ENCODE results near the gene KANSL3. TPM values are rescaled to one million over a fixed set of nuclear protein-coding genes. Genes with fewer than 3 reads are reported as not detected.

The KANSL3 gene
- total RNA-seq, 4 donors from 2014 or later, result 20.1 to 39.6 (median 36.0) TPM

DNA sequence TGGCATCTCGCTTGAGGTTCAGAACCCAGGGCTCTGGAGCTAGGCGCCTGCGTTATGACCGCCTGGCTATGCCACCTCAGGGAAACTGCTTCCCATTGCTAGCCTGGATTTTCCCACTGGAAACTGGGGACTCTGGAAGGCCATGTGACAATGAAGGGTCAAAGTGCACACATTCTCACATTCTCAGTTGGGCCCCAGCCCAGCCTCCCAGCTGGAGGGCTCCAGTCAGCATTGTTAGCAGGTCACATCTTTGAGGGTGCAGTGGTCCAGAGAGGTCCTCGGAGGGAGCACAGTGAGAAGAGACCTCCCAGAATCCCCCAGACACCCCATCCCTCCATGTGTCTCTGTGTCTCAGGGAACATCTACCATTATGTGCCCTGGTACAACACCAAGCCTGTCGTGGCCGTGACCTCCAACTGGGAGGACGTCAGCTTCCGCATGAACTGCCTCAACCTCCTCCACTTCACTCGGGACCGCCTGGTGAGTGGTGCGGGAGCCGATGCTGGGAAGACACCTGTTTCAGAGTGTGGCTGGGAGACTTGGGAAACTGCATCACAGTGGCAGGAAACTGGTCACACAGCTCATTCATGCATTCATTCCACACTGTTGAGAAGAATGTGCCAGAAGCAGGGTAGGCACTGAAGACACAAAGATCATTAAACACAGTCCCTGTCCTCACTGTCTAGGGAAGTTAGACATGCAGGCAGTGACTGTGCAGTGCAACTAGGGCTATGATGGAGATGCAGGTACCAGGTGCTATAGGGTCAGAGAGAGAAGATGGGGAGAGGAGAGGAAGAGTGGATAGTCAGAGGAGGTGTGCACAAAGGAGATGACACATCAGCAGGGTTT lies 46.1 kb upstream of the KANSL3 start:
- TF ChIP-seq POLR2A (IDR thresholded peaks at IDR 0.05), result no peak
- TF ChIP-seq, protein P1, sequence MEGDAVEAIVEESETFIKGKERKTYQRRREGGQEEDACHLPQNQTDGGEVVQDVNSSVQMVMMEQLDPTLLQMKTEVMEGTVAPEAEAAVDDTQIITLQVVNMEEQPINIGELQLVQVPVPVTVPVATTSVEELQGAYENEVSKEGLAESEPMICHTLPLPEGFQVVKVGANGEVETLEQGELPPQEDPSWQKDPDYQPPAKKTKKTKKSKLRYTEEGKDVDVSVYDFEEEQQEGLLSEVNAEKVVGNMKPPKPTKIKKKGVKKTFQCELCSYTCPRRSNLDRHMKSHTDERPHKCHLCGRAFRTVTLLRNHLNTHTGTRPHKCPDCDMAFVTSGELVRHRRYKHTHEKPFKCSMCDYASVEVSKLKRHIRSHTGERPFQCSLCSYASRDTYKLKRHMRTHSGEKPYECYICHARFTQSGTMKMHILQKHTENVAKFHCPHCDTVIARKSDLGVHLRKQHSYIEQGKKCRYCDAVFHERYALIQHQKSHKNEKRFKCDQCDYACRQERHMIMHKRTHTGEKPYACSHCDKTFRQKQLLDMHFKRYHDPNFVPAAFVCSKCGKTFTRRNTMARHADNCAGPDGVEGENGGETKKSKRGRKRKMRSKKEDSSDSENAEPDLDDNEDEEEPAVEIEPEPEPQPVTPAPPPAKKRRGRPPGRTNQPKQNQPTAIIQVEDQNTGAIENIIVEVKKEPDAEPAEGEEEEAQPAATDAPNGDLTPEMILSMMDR (IDR thresholded peaks at IDR 0.05), result no peak
- no peak for DNase-seq (ENCODE audit: low spot score in 2 of 2)
- H3K4me3 ChIP-seq (ENCODE audit: low read depth, poor library complexity, severe bottlenecking), result no peak overlapping the region
- intact Hi-C loops (cut with DNase I; ENCODE audit: low total_unique reads), result no loop called here
- WGBS, 2 donors, result 90 to 97% methylated on average over 12 to 13 of the region's 13 CpGs

DNA sequence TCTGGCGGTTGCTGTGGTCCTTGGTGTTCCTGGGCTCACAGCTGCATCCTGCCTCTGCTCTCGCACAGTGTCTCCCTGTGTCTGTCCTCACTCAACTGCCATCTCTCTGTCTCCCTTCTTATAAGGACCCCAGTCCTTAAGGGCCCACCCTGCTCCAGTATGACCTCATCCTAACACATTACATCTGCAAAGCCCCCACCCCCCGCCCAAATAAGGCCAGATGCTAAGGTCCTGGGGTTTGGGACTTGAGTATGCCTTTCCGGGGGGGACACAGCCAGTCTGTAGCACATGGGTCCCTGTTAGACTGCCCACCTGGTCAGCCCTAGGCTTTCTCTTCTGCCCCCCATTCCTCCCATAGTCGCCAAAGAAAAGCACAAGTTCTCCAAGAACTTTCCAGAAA lies 45.2 kb upstream of the KANSL3 start:
- WGBS, 2 donors, result 75 to 90% methylated on average over 5 of the region's 5 CpGs
- no peak for DNase-seq (ENCODE audit: low spot score in 2 of 2)
- H3K4me3 ChIP-seq (ENCODE audit: low read depth, poor library complexity, severe bottlenecking), result no peak overlapping the region
- TF ChIP-seq POLR2A (IDR thresholded peaks at IDR 0.05), result no peak
- TF ChIP-seq, protein P1 (IDR thresholded peaks at IDR 0.05), result no peak
- intact Hi-C loops (cut with DNase I; ENCODE audit: low total_unique reads), result no loop called here

DNA sequence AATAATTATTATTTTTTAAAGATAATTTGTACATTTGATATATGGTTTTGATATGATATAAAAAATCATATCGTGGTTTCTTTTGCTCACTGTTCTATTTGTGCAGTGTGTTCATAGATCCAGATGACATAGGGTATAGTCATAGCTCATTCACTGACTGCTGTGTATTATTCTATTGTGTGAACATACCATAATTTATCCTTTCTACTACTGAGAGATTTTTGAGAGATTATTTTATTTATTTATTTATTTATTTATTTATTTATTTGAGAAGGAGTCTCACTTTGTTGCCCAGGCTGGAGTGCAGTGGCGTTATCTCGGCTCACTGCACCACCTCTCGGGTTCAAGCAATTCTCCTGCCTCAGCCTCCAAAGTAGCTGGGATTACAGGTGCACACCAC lies 43.4 kb upstream of the KANSL3 start:
- DNase-seq (ENCODE audit: low spot score in 2 of 2), result no peak
- intact Hi-C loops (cut with DNase I; ENCODE audit: low total_unique reads), result no loop called here

GRCh38 chr2:96680561-96681141 lies 42.5 kb upstream of the KANSL3 start:
- DNase-seq (ENCODE audit: low spot score in 2 of 2), result no peak
- TF ChIP-seq, protein P1 (IDR thresholded peaks at IDR 0.05), result no peak
- no peak for TF ChIP-seq POLR2A (IDR thresholded peaks at IDR 0.05)
- WGBS, 2 donors, result 85 to 86% methylated on average over 5 of the region's 5 CpGs
- intact Hi-C loops (cut with DNase I; ENCODE audit: low total_unique reads), result no loop called here
- H3K4me3 ChIP-seq (ENCODE audit: low read depth, poor library complexity, severe bottlenecking), result no peak overlapping the region

More for the DNA sequence above, 43.4 kb upstream of the KANSL3 start:
- no peak for TF ChIP-seq POLR2A (IDR thresholded peaks at IDR 0.05)
- TF ChIP-seq, protein P1 (IDR thresholded peaks at IDR 0.05), result no peak
- 92 to 94% methylated on average over 4 of the region's 4 CpGs for WGBS, 2 donors
- H3K4me3 ChIP-seq (ENCODE audit: low read depth, poor library complexity, severe bottlenecking), result no peak overlapping the region

- no peak for TF ChIP-seq POLR2A (IDR thresholded peaks at IDR 0.05)
- TF ChIP-seq, protein P1 (IDR thresholded peaks at IDR 0.05), result no peak
- no peak for DNase-seq (ENCODE audit: low spot score in 2 of 2)
- intact Hi-C loops (cut with DNase I; ENCODE audit: low total_unique reads), result no loop called here
- H3K4me3 ChIP-seq (ENCODE audit: low read depth, poor library complexity, severe bottlenecking), result no peak overlapping the region
- 22 to 32% methylated on average over 9 of the region's 9 CpGs for WGBS, 2 donors
Observed at GRCh38 chr2:96679848-96680247, 41.7 kb upstream of the KANSL3 start.
